ENCODE measurements around the gene PKDREJ. TPM values are rescaled to one million over a fixed set of nuclear protein-coding genes. Genes with fewer than 3 reads are reported as not detected.

Gene PKDREJ
- total RNA-seq, 1 donor from 2014 or later = not detected

DNA sequence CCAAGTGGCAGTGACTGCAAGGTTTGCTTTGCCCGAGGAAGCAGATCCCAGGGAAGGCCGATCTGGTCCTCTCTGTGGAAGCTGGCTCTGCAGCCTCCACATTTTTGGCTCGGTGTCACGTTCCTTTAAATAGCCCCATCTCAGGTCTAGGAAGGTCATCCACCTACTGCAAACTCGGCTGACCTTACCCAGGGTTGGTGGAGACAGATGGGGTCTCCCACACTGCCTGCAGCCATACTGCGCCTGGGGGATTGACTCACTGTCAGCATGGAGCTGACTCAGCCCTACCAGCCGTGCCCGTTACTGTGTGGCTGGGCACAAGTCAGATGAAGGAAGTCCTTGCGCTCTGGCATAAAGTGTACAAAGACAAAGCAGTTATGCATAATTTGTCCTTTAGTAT is 29.9 kb downstream of the PKDREJ start:
- H3K27me3 ChIP-seq = no peaks in the 10 kb centered on the region
- ATAC-seq (peak; percentile 73), DNase-seq (no peak)
- TF ChIP-seq, protein P1, sequence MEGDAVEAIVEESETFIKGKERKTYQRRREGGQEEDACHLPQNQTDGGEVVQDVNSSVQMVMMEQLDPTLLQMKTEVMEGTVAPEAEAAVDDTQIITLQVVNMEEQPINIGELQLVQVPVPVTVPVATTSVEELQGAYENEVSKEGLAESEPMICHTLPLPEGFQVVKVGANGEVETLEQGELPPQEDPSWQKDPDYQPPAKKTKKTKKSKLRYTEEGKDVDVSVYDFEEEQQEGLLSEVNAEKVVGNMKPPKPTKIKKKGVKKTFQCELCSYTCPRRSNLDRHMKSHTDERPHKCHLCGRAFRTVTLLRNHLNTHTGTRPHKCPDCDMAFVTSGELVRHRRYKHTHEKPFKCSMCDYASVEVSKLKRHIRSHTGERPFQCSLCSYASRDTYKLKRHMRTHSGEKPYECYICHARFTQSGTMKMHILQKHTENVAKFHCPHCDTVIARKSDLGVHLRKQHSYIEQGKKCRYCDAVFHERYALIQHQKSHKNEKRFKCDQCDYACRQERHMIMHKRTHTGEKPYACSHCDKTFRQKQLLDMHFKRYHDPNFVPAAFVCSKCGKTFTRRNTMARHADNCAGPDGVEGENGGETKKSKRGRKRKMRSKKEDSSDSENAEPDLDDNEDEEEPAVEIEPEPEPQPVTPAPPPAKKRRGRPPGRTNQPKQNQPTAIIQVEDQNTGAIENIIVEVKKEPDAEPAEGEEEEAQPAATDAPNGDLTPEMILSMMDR (IDR thresholded peaks at IDR 0.05) = no peak
- no peak overlapping the region for H3K4me3 ChIP-seq
- no peaks in the 10 kb centered on the region for H3K4me1 ChIP-seq
- H3K36me3 ChIP-seq = peaks cover 39% of the 10 kb centered on the region
- no peak overlapping the region for H3K27ac ChIP-seq
- intact Hi-C loops (cut with DNase I) = no loop called here
- H3K9me3 ChIP-seq = no peaks in the 10 kb centered on the region

DNA sequence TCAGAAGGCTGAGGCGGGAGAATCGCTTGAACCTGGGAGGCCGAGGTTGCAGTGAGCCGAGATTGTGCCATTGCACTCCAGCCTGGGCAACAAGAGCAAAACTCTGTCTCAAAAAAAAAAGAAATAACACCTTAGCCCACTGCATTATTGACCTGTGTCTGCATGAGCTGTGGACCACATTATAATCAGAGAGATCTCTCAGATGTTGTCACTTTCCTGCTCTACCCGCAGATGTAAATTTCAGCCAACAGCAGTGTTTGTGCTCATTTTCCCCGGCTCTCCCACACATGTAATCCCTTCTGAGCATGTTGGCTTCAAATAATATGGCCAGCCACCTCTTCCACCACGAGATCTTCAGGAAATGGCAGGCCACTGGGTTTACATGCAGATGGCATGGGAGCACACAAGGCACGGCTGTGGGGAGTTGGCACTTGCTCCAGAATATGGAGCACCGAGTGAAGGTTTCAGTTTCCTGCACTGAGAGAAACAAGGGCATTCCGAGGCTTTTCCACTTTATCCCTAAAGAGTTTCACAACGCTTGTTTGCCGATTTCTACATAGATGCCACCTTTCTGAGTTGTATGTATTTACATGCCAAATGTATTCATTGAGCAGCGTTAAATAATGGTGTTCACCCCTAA is 32.8 kb downstream of the PKDREJ start:
- Histone ChIP-seq H3K36me3 (peaks cover 18% of the 10 kb centered on the region), H3K4me1 (no peaks in the 10 kb centered on the region), H3K9me3 (no peaks in the 10 kb centered on the region), H3K27me3 (no peaks in the 10 kb centered on the region), H3K4me3 (no peak overlapping the region), H3K27ac (no peak overlapping the region)
- no peak for DNase-seq
- intact Hi-C loops (cut with DNase I) = no loop called here
- ATAC-seq = no peak
- TF ChIP-seq, protein P1 (IDR thresholded peaks at IDR 0.05) = no peak

DNA sequence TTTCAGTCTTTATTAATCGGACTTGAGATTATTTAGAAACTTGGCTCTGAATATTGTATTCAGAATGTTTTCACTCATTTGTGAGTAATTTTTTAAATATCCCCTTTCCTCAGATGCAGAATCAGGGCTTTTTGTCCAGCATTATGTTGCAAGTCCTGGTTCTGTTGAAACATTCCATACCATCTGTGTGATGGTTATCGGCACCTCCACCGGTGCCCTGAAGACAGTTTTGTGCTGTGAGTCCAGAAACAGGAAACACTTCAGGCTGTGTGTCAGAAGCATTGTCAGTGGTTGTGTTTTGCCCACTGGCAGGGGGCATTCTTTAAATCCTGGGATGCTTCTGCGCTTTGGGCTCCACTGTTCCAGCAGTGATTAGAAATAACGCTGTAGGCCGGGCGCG is 33.4 kb downstream of the PKDREJ start:
- Histone ChIP-seq H3K27ac (no peak overlapping the region), H3K4me1 (no peaks in the 10 kb centered on the region), H3K27me3 (no peaks in the 10 kb centered on the region), H3K9me3 (no peaks in the 10 kb centered on the region), H3K36me3 (peaks cover 14% of the 10 kb centered on the region), H3K4me3 (no peak overlapping the region)
- DNase-seq (no peak), ATAC-seq (no peak)
- TF ChIP-seq, protein P1 (IDR thresholded peaks at IDR 0.05) = no peak
- intact Hi-C loops (cut with DNase I) = no loop called here

DNA sequence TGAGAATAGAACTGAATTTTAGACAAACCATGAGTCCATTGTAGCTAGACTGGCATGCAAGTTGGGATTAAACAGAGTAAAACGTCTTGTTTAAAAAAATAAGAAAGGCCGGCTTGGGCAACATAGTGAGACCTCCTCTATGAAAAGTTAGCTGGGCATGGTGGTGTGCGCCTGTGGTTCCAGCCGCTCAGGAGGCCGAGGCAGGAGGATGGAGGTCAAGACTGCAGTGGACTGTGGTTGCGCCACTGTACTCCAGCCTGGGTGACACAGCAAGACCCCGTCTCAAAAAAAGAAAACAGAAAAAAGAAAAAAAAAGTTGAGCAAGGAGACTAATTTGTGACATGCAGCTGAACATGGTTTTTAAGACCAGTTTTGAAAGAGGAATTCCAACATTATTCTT is 36.6 kb downstream of the PKDREJ start:
- ATAC-seq (no peak), DNase-seq (no peak)
- Histone ChIP-seq H3K27ac (no peak overlapping the region), H3K4me1 (no peaks in the 10 kb centered on the region), H3K36me3 (peaks cover 16% of the 10 kb centered on the region), H3K27me3 (no peaks in the 10 kb centered on the region), H3K4me3 (no peak overlapping the region), H3K9me3 (no peaks in the 10 kb centered on the region)
- intact Hi-C loops (cut with DNase I) = no loop called here
- TF ChIP-seq, protein P1 (IDR thresholded peaks at IDR 0.05) = no peak

DNA sequence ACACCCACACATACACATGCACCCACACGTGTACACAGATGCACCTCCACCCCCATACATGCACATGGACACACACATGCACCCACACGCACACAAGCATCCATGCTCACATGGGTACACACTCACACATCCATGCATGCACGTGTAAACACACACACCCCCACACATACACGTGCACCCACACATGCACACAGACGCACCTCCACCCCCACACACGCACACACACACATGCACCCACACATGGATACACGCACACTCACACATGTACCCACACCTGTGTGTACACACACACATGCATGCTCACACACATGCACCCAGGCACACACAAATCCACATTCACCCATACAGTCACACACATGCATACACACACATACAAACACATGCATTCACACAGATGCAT is 37.5 kb downstream of the PKDREJ start:
- peaks cover 23% of the 10 kb centered on the region for H3K36me3 ChIP-seq
- intact Hi-C loops (cut with DNase I) = no loop called here
- peak; percentile 28 for ATAC-seq

More for the DNA sequence above, 37.5 kb downstream of the PKDREJ start:
- no peak overlapping the region for H3K4me3 ChIP-seq
- H3K9me3 ChIP-seq = no peaks in the 10 kb centered on the region
- no peaks in the 10 kb centered on the region for H3K4me1 ChIP-seq
- no peak overlapping the region for H3K27ac ChIP-seq
- H3K27me3 ChIP-seq = no peaks in the 10 kb centered on the region
- DNase-seq = no peak
- TF ChIP-seq, protein P1 (IDR thresholded peaks at IDR 0.05) = no peak
